Prostate gland (tissue), 2 donors: ENCODE data around the gene ROBO1. TPM values are rescaled to one million over a fixed set of nuclear protein-coding genes. Genes with fewer than 3 reads are reported as not detected.

Experiments used
- DNase-seq: peaks from one replicate; pipeline ENCODE4 v3.0.0-alpha.2; 2019; ENCODE audit warnings: low spot score
- H3K27ac ChIP-seq, 2 donors: fragments of 200-600 bp; sonication (generic); 2 replicates each; pipeline ENCODE4 v1.5.1; 2017 to 2019
- H3K27me3 ChIP-seq: fragments of 200-600 bp; sonication (generic); replicated peaks from 2 replicates; pipeline ENCODE4 v1.5.1; 2019; ENCODE audit not compliant: insufficient read depth
- H3K36me3 ChIP-seq, 2 donors: fragments of 200-600 bp; sonication (generic); 1 replicate in 1 of 2; 2 replicates in 1 of 2; pipeline versions ENCODE4 v1.5.1 to v1.8.1; 2017 to 2019
- H3K4me1 ChIP-seq: fragments of 200-600 bp; sonication (generic); replicated peaks from 2 replicates; pipeline ENCODE4 v1.5.1; 2019
- H3K4me3 ChIP-seq, 2 donors: fragments of 200-600 bp; sonication (generic); 2 replicates each; pipeline ENCODE4 v1.5.1; 2017 to 2019
- H3K9me3 ChIP-seq: fragments of 200-600 bp; sonication (generic); 2 replicates; pipeline ENCODE4 v1.5.1; 2017
- CTCF ChIP-seq, 4 experiments: fragments of 200-600 bp in 2 of 4; fragments of 450-650 bp in 2 of 4; sonication (generic) in 2 of 4; IDR thresholded peaks; 1 replicate in 3 of 4; 2 replicates in 1 of 4; pipeline ENCODE4 v1.5.1; 2016 to 2019; ENCODE audit warnings: antibody characterized with exemption in 4 of 4, mild to moderate bottlenecking in 2 of 4, moderate library complexity in 2 of 4
- POLR2A ChIP-seq: fragments of 450-650 bp; IDR thresholded peaks from one replicate; pipeline ENCODE4 v1.6.1; 2016; ENCODE audit warnings: antibody characterized with exemption, mild to moderate bottlenecking
- POLR2AphosphoS5 ChIP-seq: sonication (generic); formaldehyde crosslinking; IDR thresholded peaks from one replicate; pipeline ENCODE4 v1.6.1; 2017; ENCODE audit warnings: antibody characterized with exemption
- WGBS: methylation state at CpG from one replicate; pipeline ENCODE4 v1.1.5; 2018; 5-methylcytosine and 5-hydroxymethylcytosine counted together
- intact Hi-C: fragments of 100-400 bp; cut with DNase I; formaldehyde crosslinking; loops from one replicate; pipeline ENCODE4 v1.14.2; 2022
- total RNA-seq, 2 donors: library from RNA; depleted of rRNA; stranded (reverse); fragments of >200 nt; gene quantifications; one replicate each; pipeline ENCODE4 v1.1.0, GENCODE V29; 2016

Gene ROBO1
- total RNA-seq, 2 donors from 2014 or later: 37.6 to 50.8 TPM

- Histone ChIP-seq H3K9me3 (no peaks in the 10 kb centered on the region), H3K4me3 (no peak overlapping the region), H3K27ac (no peak overlapping the region), H3K4me1 (no peaks in the 10 kb centered on the region), H3K27me3 (no peaks in the 10 kb centered on the region), H3K36me3 (no peaks in the 10 kb centered on the region)
- intact Hi-C loops: no loop called here
- no peak for DNase-seq
- 100% methylated on average over 1 of the region's 1 CpG for WGBS
- no peak for TF ChIP-seq POLR2AphosphoS5
- TF ChIP-seq POLR2A: no peak
- no peak for TF ChIP-seq CTCF (IDR thresholded peaks at IDR 0.05)
Observed at GRCh38 chr3:79606414-79606813, 161.4 kb downstream of the ROBO1 start.

- DNase-seq: no peak
- intact Hi-C loops: no loop called here
- H3K9me3 ChIP-seq: no peaks in the 10 kb centered on the region
- no peak for TF ChIP-seq POLR2A
- TF ChIP-seq CTCF (IDR thresholded peaks at IDR 0.05): no peak
- no peak for TF ChIP-seq POLR2AphosphoS5
- H3K27me3 ChIP-seq: no peaks in the 10 kb centered on the region
- no peak overlapping the region for H3K27ac ChIP-seq
- no peaks in the 10 kb centered on the region for H3K36me3 ChIP-seq
- WGBS: 56% methylated on average over 2 of the region's 2 CpGs
- no peaks in the 10 kb centered on the region for H3K4me1 ChIP-seq
- H3K4me3 ChIP-seq: no peak overlapping the region
Observed at GRCh38 chr3:79604681-79605080, 163.1 kb downstream of the ROBO1 start.

- no peaks in the 10 kb centered on the region for H3K27me3 ChIP-seq
- no peak for DNase-seq
- no peak overlapping the region for H3K4me3 ChIP-seq
- intact Hi-C loops: no loop called here
- no peak overlapping the region for H3K27ac ChIP-seq
- no peak for TF ChIP-seq CTCF (IDR thresholded peaks at IDR 0.05)
- no peak for TF ChIP-seq POLR2A
- no peaks in the 10 kb centered on the region for H3K4me1 ChIP-seq
- no peaks in the 10 kb centered on the region for H3K36me3 ChIP-seq
- H3K9me3 ChIP-seq: no peaks in the 10 kb centered on the region
Observed at GRCh38 chr3:79602385-79602784, 165.4 kb downstream of the ROBO1 start.

DNA sequence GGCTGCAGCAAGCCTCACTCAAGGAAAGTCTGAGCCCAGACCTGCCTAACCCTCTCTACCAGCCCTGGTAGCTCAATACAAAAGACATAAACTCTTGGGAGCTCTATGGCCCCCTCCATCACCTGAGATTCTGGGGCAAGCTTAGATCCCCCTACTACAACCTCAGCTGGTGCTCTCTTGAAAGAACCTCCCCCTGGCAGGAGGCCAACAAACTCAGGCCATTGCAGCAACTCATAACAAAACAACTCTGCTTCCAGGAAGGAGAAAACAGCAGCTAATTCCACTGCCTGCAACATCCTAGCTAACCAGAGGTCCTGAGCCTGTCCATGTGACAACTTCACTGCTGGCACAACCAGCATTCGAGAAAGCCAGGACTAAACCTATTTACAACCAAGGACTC lies 169.2 kb downstream of the ROBO1 start:
- H3K4me3 ChIP-seq: no peak overlapping the region
- DNase-seq: no peak
- H3K27ac ChIP-seq: no peak overlapping the region
- no peaks in the 10 kb centered on the region for H3K36me3 ChIP-seq
- H3K9me3 ChIP-seq: no peaks in the 10 kb centered on the region
- 38% methylated on average over 1 of the region's 1 CpG for WGBS
- no peaks in the 10 kb centered on the region for H3K27me3 ChIP-seq
- H3K4me1 ChIP-seq: no peaks in the 10 kb centered on the region
- intact Hi-C loops: no loop called here
- TF ChIP-seq CTCF (IDR thresholded peaks at IDR 0.05) (no peak), POLR2AphosphoS5 (no peak), POLR2A (no peak)

DNA sequence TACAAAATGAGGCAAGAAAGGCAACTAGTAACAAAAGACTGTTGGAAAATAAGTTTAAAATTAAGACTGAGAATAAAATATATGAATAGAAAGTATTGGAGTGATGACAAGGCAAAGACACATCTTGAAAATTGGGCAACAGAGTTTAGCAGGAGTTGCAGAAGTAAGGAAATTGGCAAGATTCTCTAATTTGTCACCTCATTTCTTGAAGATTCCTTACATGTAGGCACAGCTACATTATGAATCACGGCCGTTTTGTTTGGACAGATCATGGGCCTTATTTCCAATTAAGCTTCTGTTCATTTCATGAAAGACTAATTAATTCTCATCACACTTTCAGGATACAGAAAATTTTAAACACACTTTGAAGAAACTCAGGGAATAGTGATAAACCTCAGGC lies 170.1 kb downstream of the ROBO1 start:
- Histone ChIP-seq H3K9me3 (no peaks in the 10 kb centered on the region), H3K4me3 (no peak overlapping the region), H3K4me1 (no peaks in the 10 kb centered on the region), H3K27ac (no peak overlapping the region), H3K36me3 (no peaks in the 10 kb centered on the region), H3K27me3 (no peaks in the 10 kb centered on the region)
- 67% methylated on average over 2 of the region's 2 CpGs for WGBS
- intact Hi-C loops: no loop called here
- no peak for TF ChIP-seq POLR2AphosphoS5
- no peak for TF ChIP-seq POLR2A
- TF ChIP-seq CTCF (IDR thresholded peaks at IDR 0.05): no peak
- no peak for DNase-seq
